ENCODE results near the gene PTPN2.

PTPN2 gene

DNA sequence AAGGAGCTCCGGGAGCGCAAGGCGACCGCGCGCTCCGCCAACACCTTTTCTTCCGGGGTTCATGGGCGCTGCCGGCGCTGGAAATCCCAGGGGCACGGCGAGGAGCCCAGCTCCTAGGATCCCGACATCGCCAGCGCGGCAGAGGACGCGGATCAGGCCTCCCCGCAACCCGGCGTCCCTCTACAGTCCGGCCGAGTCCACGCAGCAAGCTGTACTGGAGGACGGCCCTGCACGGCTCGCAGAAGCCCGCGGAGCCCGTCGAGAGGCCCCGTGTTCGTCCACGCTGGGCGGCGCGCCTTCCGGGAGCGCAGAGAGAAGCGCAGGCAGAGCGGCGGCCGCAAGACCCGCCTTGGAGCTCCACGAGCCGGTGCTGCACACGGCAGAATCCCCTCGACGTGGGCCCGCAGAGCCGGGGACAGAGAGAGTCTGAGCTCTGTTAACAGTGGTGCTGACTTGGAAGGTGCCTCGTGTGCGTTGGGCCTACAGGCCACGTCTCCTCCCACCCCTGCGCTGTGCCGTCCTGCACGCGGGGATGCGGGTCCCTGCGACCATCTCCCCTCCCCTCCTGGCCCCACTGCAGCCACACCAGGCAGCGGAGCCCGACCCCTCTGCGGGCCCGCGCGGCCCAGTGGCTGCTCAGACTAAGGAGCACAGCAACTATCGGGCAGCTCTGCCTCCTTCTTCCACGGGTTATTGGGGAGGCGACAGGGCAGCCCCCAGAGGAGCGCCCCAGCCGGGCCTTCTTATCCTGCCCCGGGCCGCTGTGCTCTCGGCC lies 28.1 kb upstream of the PTPN2 start:
- Histone ChIP-seq H3K4me3 (ENCODE audit: low read depth in 1 of 2, low read length in 2 of 2) (no peak overlapping the region), H3K4me1 (ENCODE audit: insufficient read depth, low read length) (no peaks in the 10 kb centered on the region), H3K79me2 (ENCODE audit: insufficient read depth, low read length) (no peaks in the 10 kb centered on the region), H3K9me3 (ENCODE audit: insufficient read depth, low read length, severe bottlenecking) (peaks cover 7% of the 10 kb centered on the region), H2AFZ (ENCODE audit: low read depth, low read length) (no peak overlapping the region), H3K27me3 (ENCODE audit: insufficient read depth, low read length, poor library complexity) (no peaks in the 10 kb centered on the region), H3K9ac (ENCODE audit: low read depth, low read length) (no peak overlapping the region), H3K4me2 (ENCODE audit: insufficient read depth, low read length) (no peak overlapping the region), H4K20me1 (ENCODE audit: insufficient read depth, low read length) (no peaks in the 10 kb centered on the region), H3K27ac (ENCODE audit: low read length) (no peak overlapping the region), H3K36me3 (ENCODE audit: insufficient read depth, low read length) (no peaks in the 10 kb centered on the region)
- TF ChIP-seq, protein P1, sequence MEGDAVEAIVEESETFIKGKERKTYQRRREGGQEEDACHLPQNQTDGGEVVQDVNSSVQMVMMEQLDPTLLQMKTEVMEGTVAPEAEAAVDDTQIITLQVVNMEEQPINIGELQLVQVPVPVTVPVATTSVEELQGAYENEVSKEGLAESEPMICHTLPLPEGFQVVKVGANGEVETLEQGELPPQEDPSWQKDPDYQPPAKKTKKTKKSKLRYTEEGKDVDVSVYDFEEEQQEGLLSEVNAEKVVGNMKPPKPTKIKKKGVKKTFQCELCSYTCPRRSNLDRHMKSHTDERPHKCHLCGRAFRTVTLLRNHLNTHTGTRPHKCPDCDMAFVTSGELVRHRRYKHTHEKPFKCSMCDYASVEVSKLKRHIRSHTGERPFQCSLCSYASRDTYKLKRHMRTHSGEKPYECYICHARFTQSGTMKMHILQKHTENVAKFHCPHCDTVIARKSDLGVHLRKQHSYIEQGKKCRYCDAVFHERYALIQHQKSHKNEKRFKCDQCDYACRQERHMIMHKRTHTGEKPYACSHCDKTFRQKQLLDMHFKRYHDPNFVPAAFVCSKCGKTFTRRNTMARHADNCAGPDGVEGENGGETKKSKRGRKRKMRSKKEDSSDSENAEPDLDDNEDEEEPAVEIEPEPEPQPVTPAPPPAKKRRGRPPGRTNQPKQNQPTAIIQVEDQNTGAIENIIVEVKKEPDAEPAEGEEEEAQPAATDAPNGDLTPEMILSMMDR (IDR thresholded peaks at IDR 0.05; ENCODE audit: borderline replicate concordance, extremely low read depth, low read length, poor library complexity, severe bottlenecking) = no peak
- no peak for TF ChIP-seq EZH2 (IDR thresholded peaks at IDR 0.05; ENCODE audit: borderline replicate concordance, low read depth, low read length, severe bottlenecking)
- no peak for DNase-seq
- no peak for ATAC-seq (ENCODE audit: insufficient read depth, low read depth)

DNA sequence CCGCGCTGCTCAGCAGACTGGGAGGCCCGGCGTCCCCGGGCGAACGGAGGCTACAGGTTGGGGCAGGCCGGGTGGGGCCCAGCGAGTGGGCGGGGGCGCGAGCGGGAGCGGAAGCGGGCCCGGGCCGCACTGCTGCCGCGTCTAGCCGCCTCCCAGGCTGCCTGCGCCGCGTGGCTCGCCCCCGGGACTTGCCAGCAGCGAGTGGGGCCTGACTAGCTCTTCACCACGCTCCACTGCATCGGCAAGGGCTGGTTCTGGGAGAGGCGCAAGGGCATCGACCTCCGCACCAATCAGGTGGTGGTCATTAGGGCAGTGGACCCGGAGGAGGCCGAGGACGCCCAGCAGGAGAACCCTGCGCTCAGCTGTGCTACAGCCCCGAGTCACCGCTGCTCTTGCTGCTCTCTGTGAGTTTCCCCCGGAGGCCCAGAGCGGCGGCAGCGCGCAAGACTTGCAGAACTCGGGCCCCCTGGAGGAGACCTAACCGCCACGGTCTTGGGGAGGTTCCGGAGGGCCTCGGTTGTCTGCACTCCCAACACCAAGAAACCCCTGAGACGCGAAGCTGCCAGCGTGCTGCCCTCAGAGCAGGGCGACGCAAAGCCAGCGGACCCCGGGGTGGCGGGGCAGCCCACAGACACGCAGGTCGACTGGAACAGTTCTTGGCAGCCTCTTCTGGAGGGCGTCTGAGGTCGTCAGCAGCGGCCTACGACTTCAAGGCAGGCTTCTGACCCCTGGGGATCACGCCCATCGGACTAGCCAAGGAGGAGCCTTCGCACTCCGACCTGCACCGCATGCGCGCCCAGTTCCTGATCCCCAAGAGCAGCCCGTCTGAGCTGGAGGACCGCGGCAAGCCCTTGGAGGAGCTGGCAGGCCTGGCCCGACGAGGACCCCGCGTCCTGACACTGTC lies 27.2 kb upstream of the PTPN2 start:
- H2AFZ ChIP-seq (ENCODE audit: low read depth, low read length) = no peak overlapping the region
- H3K4me1 ChIP-seq (ENCODE audit: insufficient read depth, low read length) = no peaks in the 10 kb centered on the region
- no peak for TF ChIP-seq EZH2 (IDR thresholded peaks at IDR 0.05; ENCODE audit: borderline replicate concordance, low read depth, low read length, severe bottlenecking)
- TF ChIP-seq, protein P1 (IDR thresholded peaks at IDR 0.05; ENCODE audit: borderline replicate concordance, extremely low read depth, low read length, poor library complexity, severe bottlenecking) = no peak
- no peaks in the 10 kb centered on the region for H3K36me3 ChIP-seq (ENCODE audit: insufficient read depth, low read length)
- no peaks in the 10 kb centered on the region for H4K20me1 ChIP-seq (ENCODE audit: insufficient read depth, low read length)
- H3K9me3 ChIP-seq (ENCODE audit: insufficient read depth, low read length, severe bottlenecking) = peaks cover 7% of the 10 kb centered on the region
- DNase-seq = no peak
- no peak overlapping the region for H3K4me2 ChIP-seq (ENCODE audit: insufficient read depth, low read length)
- no peak overlapping the region for H3K4me3 ChIP-seq (ENCODE audit: low read depth in 1 of 2, low read length in 2 of 2)
- no peaks in the 10 kb centered on the region for H3K27me3 ChIP-seq (ENCODE audit: insufficient read depth, low read length, poor library complexity)
- H3K79me2 ChIP-seq (ENCODE audit: insufficient read depth, low read length) = no peaks in the 10 kb centered on the region
- no peak for ATAC-seq (ENCODE audit: insufficient read depth, low read depth)
- no peak overlapping the region for H3K27ac ChIP-seq (ENCODE audit: low read length)
- no peak overlapping the region for H3K9ac ChIP-seq (ENCODE audit: low read depth, low read length)

DNA sequence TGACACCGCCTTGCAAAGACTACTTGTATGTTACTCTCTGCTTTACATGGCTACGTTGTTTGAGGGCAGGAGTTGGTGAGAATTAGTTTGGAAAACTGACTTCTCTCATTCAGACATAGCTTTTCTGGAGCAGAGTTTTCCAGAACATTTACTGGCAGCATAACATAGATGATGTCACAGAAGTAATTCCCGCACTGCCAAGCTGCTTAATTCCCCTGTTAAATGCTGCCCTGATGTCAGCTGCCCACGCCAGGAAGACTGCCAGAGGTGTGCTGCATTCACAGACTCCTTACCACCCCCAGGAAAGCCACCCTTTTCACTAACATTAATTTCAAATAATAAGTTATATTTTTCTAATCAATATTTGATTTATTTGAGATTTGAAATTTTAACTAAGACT lies 24.7 kb upstream of the PTPN2 start:
- Histone ChIP-seq H3K4me2 (ENCODE audit: insufficient read depth, low read length) (no peak overlapping the region), H2AFZ (ENCODE audit: low read depth, low read length) (no peak overlapping the region), H4K20me1 (ENCODE audit: insufficient read depth, low read length) (no peaks in the 10 kb centered on the region), H3K27ac (ENCODE audit: low read length) (no peak overlapping the region), H3K4me1 (ENCODE audit: insufficient read depth, low read length) (peaks cover 7% of the 10 kb centered on the region), H3K9me3 (ENCODE audit: insufficient read depth, low read length, severe bottlenecking) (peaks cover 4% of the 10 kb centered on the region), H3K36me3 (ENCODE audit: insufficient read depth, low read length) (no peaks in the 10 kb centered on the region), H3K79me2 (ENCODE audit: insufficient read depth, low read length) (no peaks in the 10 kb centered on the region), H3K27me3 (ENCODE audit: insufficient read depth, low read length, poor library complexity) (no peaks in the 10 kb centered on the region), H3K4me3 (ENCODE audit: low read depth in 1 of 2, low read length in 2 of 2) (no peak overlapping the region), H3K9ac (ENCODE audit: low read depth, low read length) (no peak overlapping the region)
- TF ChIP-seq, protein P1 (IDR thresholded peaks at IDR 0.05; ENCODE audit: borderline replicate concordance, extremely low read depth, low read length, poor library complexity, severe bottlenecking) = no peak
- TF ChIP-seq EZH2 (IDR thresholded peaks at IDR 0.05; ENCODE audit: borderline replicate concordance, low read depth, low read length, severe bottlenecking) = no peak
- DNase-seq = no peak
- no peak for ATAC-seq (ENCODE audit: insufficient read depth, low read depth)
